ENCODE data around the gene C1GALT1. TPM values are rescaled to one million over a fixed set of nuclear protein-coding genes. Genes with fewer than 3 reads are reported as not detected.

C1GALT1 gene
- total and polyA plus RNA-seq, 9 of the 15 experiments (the other 6 are each of a cell fraction or from before 2014, with no cell fraction given), result 5.0 to 33.2 (median 24.1) TPM

GRCh38 chr7:7247658-7248057 is 65.3 kb downstream of the C1GALT1 start:
- TF ChIP-seq ZNF347 (CRISPR knock-in tag; IDR thresholded peaks at IDR 0.05; ENCODE audit: low read depth) (no peak), ZEB2 (IDR thresholded peaks at IDR 0.05) (no peak), ZHX1 (conservative IDR thresholded peaks at IDR 0.05; ENCODE audit: low read length) (no peak), GATA2 (CRISPR knock-in tag; IDR thresholded peaks at IDR 0.05) (no peak), ZBTB12 (CRISPR knock-in tag; IDR thresholded peaks at IDR 0.05) (no peak)
- DNase-seq (ENCODE audit: extremely low read depth in 1 of 4, low spot score in 3 of 4) (no peak), ATAC-seq (no peak), FAIRE-seq (no peak)
- Histone ChIP-seq H3K9me3 (replicated peaks; ENCODE audit: control insufficient read depth, insufficient read depth, low read depth, low read length) (no peaks in the 10 kb centered on the region), H3K79me2 (ENCODE audit: control insufficient read depth, insufficient read depth, low read length) (no peaks in the 10 kb centered on the region), H3K9ac (ENCODE audit: insufficient read depth in 1 of 2, low read depth in 2 of 2, low read length in 2 of 2) (no peak overlapping the region), H3K4me1 (replicated peaks in 1 of 2; ENCODE audit: control insufficient read depth in 2 of 2, insufficient read depth in 2 of 2, low read length in 2 of 2) (no peaks in the 10 kb centered on the region), H3K9me1 (ENCODE audit: control insufficient read depth, insufficient read depth, low read length) (no peaks in the 10 kb centered on the region), H3K27ac (ENCODE audit: extremely low read depth, low read depth, low read length) (no peak overlapping the region), H3K27me3 (ENCODE audit: control insufficient read depth in 2 of 2, insufficient read depth in 2 of 2, low read length in 2 of 2) (no peaks in the 10 kb centered on the region), H3K4me3 (no peak overlapping the region), H2AFZ (ENCODE audit: low read depth, low read length) (no peak overlapping the region), H3K4me2 (ENCODE audit: insufficient read depth, low read length) (no peak overlapping the region), H3K36me3 (ENCODE audit: control insufficient read depth, insufficient read depth, low read length) (peaks cover 11% of the 10 kb centered on the region), H4K20me1 (replicated peaks; ENCODE audit: control insufficient read depth, insufficient read depth, low read length) (no peaks in the 10 kb centered on the region)
- POLR2A ChIA-PET, result no interaction called here
- CTCF ChIA-PET (ENCODE audit: low intra/inter-chr PET ratio), result no interaction called here
- WGBS (ENCODE audit: insufficient coverage, low coverage, missing lambda C conversion rate), result 89% methylated on average over 1 of the region's 1 CpG
- in situ Hi-C loops (cut with MboI) (no loop called here), intact Hi-C loops (cut with micrococcal nuclease) (no loop called here)
- BruUV-seq (replicated peaks), result no TSS peak

Measured in K562 (cell line).